H1 (cell line): ENCODE measurements around the gene RIPPLY1. TPM values are rescaled to one million over a fixed set of nuclear protein-coding genes. Genes with fewer than 3 reads are reported as not detected.

ENCODE experiments used
- BRCA1 ChIP-seq: IDR thresholded peaks from 2 replicates; pipeline ENCODE4 v1.6.1; 2012; ENCODE audit warnings: low read depth, low read length, improper control_type of control experiment
- CBX5 ChIP-seq: fragments of 300-800, 300-1000 bp; sonication (generic); IDR thresholded peaks from 2 replicates; pipeline ENCODE4 v1.7.1; 2016; ENCODE audit warnings: antibody characterized with exemption, low read length, low read depth
- EGR1 ChIP-seq: IDR thresholded peaks from 2 replicates; pipeline ENCODE4 v1.6.1; 2011; ENCODE audit warnings: low read depth, low read length, borderline replicate concordance
- JUN ChIP-seq: IDR thresholded peaks from 2 replicates; pipeline ENCODE4 v1.6.1; 2011; ENCODE audit warnings: low read depth, mild to moderate bottlenecking, improper control_type of control experiment, low read length
- KDM4A ChIP-seq: IDR thresholded peaks from one replicate; pipeline ENCODE4 v1.7.1; 2012; ENCODE audit warnings: low read depth, mild to moderate bottlenecking, moderate library complexity, low read length, inconsistent platforms; ENCODE audit not compliant: severe bottlenecking
- PHF8 ChIP-seq: fragments of 200-600 bp; sonication (generic); conservative IDR thresholded peaks from 2 replicates; pipeline ENCODE4 v1.7.1; 2012; ENCODE audit warnings: low read depth, mild to moderate bottlenecking, inconsistent platforms, low read length, moderate library complexity
- RNF2 ChIP-seq: fragments of 200-900, 300-1000 bp; sonication (generic); IDR thresholded peaks from 2 replicates; pipeline ENCODE4 v1.7.1; 2016; ENCODE audit warnings: borderline replicate concordance, low read depth, mild to moderate bottlenecking, antibody characterized with exemption, low read length; ENCODE audit not compliant: poor library complexity, severe bottlenecking; ENCODE audit errors: missing control alignments
- polyA plus RNA-seq, 7 experiments: library from polyadenylated mRNA; depleted of rRNA in 3 of 7; stranded (reverse) in 5 of 7; unstranded in 2 of 7; fragments of >200 nt in 5 of 7; fragments of 200-250 nt in 2 of 7; gene quantifications; 1 replicate in 5 of 7; 2 replicates in 1 of 7; 4 replicates in 1 of 7; pipeline versions ENCODE4 v1.2.1 to v1.2.3, GENCODE V29; 2011 to 2013; ENCODE audit warnings: missing spikeins in 2 of 7, mixed read lengths in 2 of 7
- total RNA-seq: library from RNA; stranded (reverse); fragmentation: NEBNext Ultra II Directional; extraction: Animal tissue kit (Norgen Biotek cat#: 25700); gene quantifications from 2 replicates; pipeline ENCODE4 v1.2.1, GENCODE V29; 2021
- TF ChIP-seq, protein P1 (sequence below): fragments of 300-600 bp; sonication (generic); IDR thresholded peaks from 2 replicates; pipeline ENCODE4 v1.7.1; 2012; ENCODE audit warnings: low read length, moderate library complexity, mild to moderate bottlenecking, inconsistent platforms; ENCODE audit not compliant: insufficient replicate concordance
- TF ChIP-seq, protein P2 (sequence below): IDR thresholded peaks from 2 replicates; pipeline ENCODE4 v1.6.1; 2012; ENCODE audit warnings: low read length, inconsistent platforms

RIPPLY1 gene
- total and polyA plus RNA-seq, 2 of the 8 experiments (the other 6 are each of a cell fraction or from before 2014, with no cell fraction given): not detected

DNA sequence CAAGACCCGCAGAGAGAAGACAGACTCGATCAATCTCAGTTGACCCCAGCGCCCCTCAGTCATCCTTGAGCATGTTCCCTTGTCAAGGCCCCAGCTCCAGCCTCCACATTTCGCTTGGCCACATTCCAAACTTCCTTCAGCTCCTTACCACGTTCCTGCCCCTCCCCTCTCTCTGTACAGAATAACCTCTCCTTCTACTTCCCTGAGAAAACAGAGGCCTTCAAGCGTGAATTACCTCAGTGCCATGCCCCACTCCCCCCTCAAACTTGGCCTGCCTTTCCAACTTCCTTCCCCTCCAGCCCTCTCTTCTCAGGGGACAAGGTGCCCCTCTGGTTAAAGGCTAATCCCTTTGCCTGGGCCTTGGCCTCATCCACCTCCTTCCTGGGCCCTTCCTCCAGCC, 3.2 kb upstream of the RIPPLY1 start (continued):
- TF ChIP-seq CBX5 (no peak), EGR1 (no peak), PHF8 (no peak), RNF2 (no peak), KDM4A (no peak), BRCA1 (no peak), JUN (no peak)
- TF ChIP-seq, protein P1, sequence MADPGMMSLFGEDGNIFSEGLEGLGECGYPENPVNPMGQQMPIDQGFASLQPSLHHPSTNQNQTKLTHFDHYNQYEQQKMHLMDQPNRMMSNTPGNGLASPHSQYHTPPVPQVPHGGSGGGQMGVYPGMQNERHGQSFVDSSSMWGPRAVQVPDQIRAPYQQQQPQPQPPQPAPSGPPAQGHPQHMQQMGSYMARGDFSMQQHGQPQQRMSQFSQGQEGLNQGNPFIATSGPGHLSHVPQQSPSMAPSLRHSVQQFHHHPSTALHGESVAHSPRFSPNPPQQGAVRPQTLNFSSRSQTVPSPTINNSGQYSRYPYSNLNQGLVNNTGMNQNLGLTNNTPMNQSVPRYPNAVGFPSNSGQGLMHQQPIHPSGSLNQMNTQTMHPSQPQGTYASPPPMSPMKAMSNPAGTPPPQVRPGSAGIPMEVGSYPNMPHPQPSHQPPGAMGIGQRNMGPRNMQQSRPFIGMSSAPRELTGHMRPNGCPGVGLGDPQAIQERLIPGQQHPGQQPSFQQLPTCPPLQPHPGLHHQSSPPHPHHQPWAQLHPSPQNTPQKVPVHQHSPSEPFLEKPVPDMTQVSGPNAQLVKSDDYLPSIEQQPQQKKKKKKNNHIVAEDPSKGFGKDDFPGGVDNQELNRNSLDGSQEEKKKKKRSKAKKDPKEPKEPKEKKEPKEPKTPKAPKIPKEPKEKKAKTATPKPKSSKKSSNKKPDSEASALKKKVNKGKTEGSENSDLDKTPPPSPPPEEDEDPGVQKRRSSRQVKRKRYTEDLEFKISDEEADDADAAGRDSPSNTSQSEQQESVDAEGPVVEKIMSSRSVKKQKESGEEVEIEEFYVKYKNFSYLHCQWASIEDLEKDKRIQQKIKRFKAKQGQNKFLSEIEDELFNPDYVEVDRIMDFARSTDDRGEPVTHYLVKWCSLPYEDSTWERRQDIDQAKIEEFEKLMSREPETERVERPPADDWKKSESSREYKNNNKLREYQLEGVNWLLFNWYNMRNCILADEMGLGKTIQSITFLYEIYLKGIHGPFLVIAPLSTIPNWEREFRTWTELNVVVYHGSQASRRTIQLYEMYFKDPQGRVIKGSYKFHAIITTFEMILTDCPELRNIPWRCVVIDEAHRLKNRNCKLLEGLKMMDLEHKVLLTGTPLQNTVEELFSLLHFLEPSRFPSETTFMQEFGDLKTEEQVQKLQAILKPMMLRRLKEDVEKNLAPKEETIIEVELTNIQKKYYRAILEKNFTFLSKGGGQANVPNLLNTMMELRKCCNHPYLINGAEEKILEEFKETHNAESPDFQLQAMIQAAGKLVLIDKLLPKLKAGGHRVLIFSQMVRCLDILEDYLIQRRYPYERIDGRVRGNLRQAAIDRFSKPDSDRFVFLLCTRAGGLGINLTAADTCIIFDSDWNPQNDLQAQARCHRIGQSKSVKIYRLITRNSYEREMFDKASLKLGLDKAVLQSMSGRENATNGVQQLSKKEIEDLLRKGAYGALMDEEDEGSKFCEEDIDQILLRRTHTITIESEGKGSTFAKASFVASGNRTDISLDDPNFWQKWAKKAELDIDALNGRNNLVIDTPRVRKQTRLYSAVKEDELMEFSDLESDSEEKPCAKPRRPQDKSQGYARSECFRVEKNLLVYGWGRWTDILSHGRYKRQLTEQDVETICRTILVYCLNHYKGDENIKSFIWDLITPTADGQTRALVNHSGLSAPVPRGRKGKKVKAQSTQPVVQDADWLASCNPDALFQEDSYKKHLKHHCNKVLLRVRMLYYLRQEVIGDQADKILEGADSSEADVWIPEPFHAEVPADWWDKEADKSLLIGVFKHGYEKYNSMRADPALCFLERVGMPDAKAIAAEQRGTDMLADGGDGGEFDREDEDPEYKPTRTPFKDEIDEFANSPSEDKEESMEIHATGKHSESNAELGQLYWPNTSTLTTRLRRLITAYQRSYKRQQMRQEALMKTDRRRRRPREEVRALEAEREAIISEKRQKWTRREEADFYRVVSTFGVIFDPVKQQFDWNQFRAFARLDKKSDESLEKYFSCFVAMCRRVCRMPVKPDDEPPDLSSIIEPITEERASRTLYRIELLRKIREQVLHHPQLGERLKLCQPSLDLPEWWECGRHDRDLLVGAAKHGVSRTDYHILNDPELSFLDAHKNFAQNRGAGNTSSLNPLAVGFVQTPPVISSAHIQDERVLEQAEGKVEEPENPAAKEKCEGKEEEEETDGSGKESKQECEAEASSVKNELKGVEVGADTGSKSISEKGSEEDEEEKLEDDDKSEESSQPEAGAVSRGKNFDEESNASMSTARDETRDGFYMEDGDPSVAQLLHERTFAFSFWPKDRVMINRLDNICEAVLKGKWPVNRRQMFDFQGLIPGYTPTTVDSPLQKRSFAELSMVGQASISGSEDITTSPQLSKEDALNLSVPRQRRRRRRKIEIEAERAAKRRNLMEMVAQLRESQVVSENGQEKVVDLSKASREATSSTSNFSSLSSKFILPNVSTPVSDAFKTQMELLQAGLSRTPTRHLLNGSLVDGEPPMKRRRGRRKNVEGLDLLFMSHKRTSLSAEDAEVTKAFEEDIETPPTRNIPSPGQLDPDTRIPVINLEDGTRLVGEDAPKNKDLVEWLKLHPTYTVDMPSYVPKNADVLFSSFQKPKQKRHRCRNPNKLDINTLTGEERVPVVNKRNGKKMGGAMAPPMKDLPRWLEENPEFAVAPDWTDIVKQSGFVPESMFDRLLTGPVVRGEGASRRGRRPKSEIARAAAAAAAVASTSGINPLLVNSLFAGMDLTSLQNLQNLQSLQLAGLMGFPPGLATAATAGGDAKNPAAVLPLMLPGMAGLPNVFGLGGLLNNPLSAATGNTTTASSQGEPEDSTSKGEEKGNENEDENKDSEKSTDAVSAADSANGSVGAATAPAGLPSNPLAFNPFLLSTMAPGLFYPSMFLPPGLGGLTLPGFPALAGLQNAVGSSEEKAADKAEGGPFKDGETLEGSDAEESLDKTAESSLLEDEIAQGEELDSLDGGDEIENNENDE: no peak
- TF ChIP-seq, protein P2, sequence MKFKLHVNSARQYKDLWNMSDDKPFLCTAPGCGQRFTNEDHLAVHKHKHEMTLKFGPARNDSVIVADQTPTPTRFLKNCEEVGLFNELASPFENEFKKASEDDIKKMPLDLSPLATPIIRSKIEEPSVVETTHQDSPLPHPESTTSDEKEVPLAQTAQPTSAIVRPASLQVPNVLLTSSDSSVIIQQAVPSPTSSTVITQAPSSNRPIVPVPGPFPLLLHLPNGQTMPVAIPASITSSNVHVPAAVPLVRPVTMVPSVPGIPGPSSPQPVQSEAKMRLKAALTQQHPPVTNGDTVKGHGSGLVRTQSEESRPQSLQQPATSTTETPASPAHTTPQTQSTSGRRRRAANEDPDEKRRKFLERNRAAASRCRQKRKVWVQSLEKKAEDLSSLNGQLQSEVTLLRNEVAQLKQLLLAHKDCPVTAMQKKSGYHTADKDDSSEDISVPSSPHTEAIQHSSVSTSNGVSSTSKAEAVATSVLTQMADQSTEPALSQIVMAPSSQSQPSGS: no peak
